ENCODE results near the gene USHBP1. TPM values are rescaled to one million over a fixed set of nuclear protein-coding genes. Genes with fewer than 3 reads are reported as not detected.
A peak's percentile ranks its signal among the peaks of the same experiment; 100 is the strongest.

Gene USHBP1
- total and polyA plus RNA-seq, 4 donors = 6.2 to 12.3 (median 11.6) TPM

DNA sequence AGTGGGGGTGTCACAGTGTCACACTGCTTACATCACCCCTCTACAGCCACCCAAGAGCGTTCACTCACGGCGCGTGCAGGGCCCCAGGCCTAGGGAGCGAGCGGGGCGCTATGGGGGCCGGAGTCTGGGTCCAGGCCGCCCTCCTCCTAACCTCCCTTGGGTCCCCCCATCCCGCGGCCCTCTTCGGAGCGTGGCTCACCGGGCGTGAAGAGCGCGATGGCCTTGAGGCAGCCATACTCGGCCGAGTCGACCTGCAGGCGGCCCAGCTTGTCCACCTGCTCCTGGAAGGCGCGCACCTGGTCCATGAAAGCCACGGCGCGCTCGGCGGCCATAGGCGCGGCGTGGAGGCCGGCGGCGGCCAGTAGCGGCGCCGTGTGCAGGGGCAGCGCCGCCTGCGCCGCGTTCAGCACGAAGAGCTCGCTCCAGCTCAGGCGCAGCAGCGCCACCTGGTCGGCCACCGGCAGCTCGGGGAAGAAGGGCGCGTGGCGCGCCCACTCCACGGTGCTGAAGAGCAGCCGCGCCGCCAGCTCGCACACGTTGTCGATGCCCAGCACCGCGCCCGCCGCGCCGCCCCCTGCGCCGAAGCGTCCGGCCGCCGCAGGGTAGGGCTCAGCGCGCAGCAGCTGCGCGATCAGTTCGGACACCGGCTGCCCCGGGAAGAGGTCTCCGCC, 29.1 kb downstream of the USHBP1 start:
- H3K36me3 ChIP-seq (ENCODE audit: control insufficient read depth in 4 of 4, insufficient read depth in 4 of 4, low read length in 4 of 4) = peaks cover 0 to 18% (median 9%) of the 10 kb centered on the region in 4 donors
- peak overlapping the region; percentile 67 to 75 for H3K27ac ChIP-seq (ENCODE audit: low read depth in 1 of 2, low read length in 1 of 2)
- H3K4me1 ChIP-seq (ENCODE audit: control insufficient read depth in 5 of 5, insufficient read depth in 5 of 5, low read length in 5 of 5) = peaks cover 0 to 14% (median 3%) of the 10 kb centered on the region in 5 donors
- H3K4me3 ChIP-seq = peak overlapping the region; percentile 43
- no peaks in the 10 kb centered on the region for H3K9me3 ChIP-seq (ENCODE audit: control insufficient read depth in 4 of 4, insufficient read depth in 3 of 4, low read length in 3 of 4)
- H3K9ac ChIP-seq (ENCODE audit: insufficient read depth in 1 of 2, low read length in 2 of 2) = no peak overlapping the region
- DNase-seq = peak; percentile 63 to 85 (median 74)
- H3K27me3 ChIP-seq (ENCODE audit: control insufficient read depth in 3 of 3, insufficient read depth in 3 of 3, low read length in 2 of 3) = no peaks in the 10 kb centered on the region
- TF ChIP-seq, protein P1, sequence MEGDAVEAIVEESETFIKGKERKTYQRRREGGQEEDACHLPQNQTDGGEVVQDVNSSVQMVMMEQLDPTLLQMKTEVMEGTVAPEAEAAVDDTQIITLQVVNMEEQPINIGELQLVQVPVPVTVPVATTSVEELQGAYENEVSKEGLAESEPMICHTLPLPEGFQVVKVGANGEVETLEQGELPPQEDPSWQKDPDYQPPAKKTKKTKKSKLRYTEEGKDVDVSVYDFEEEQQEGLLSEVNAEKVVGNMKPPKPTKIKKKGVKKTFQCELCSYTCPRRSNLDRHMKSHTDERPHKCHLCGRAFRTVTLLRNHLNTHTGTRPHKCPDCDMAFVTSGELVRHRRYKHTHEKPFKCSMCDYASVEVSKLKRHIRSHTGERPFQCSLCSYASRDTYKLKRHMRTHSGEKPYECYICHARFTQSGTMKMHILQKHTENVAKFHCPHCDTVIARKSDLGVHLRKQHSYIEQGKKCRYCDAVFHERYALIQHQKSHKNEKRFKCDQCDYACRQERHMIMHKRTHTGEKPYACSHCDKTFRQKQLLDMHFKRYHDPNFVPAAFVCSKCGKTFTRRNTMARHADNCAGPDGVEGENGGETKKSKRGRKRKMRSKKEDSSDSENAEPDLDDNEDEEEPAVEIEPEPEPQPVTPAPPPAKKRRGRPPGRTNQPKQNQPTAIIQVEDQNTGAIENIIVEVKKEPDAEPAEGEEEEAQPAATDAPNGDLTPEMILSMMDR (IDR thresholded peaks at IDR 0.05; ENCODE audit: control extremely low read depth, extremely low read depth) = peak; percentile 71
- WGBS, 2 donors = 5 to 7% methylated on average over 49 to 80 of the region's 80 CpGs
- ATAC-seq (ENCODE audit: insufficient read depth, low FRiP score) = peak; percentile 84

DNA sequence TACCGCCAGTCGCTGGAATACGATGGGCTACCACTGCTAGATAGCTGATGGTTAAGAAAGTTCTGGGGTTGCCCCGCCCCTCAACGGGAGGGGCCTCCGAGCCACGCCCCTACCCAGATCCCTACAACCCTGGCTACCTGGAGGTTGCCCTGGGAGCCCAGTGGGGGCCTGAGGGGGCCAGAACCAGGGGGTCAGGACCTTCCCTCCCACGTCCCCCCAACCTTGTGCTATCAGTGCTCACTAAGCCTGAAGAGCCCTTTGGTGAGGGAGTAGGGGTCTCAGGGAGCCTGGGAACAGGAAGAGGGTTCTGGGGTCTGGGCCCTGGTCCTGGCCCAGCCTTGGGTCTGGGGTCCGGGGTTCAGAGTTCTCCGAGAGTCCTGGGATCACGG, 29.6 kb downstream of the USHBP1 start:
- ATAC-seq (ENCODE audit: insufficient read depth, low FRiP score) (peak; percentile 60), DNase-seq (peak in 2 of 3 donors; percentile 38 to 48)
- Histone ChIP-seq H3K4me1 (ENCODE audit: control insufficient read depth in 5 of 5, insufficient read depth in 5 of 5, low read length in 5 of 5) (peaks cover 0 to 14% (median 3%) of the 10 kb centered on the region in 5 donors), H3K4me3 (peak overlapping the region; percentile 43), H3K9ac (ENCODE audit: insufficient read depth in 1 of 2, low read length in 2 of 2) (no peak overlapping the region), H3K36me3 (ENCODE audit: control insufficient read depth in 4 of 4, insufficient read depth in 4 of 4, low read length in 4 of 4) (peaks cover 0 to 18% (median 9%) of the 10 kb centered on the region in 4 donors), H3K9me3 (ENCODE audit: control insufficient read depth in 4 of 4, insufficient read depth in 3 of 4, low read length in 3 of 4) (no peaks in the 10 kb centered on the region), H3K27ac (ENCODE audit: low read depth in 1 of 2, low read length in 1 of 2) (peak overlapping the region in 1 of 2 donors; percentile 75), H3K27me3 (ENCODE audit: control insufficient read depth in 3 of 3, insufficient read depth in 3 of 3, low read length in 2 of 3) (no peaks in the 10 kb centered on the region)
- WGBS, 2 donors = 14 to 30% methylated on average over 11 of the region's 11 CpGs
- TF ChIP-seq, protein P1 (IDR thresholded peaks at IDR 0.05; ENCODE audit: control extremely low read depth, extremely low read depth) = no peak

- H3K9ac ChIP-seq (ENCODE audit: insufficient read depth in 1 of 2, low read length in 2 of 2) = no peak overlapping the region
- H3K27me3 ChIP-seq (ENCODE audit: control insufficient read depth in 3 of 3, insufficient read depth in 3 of 3, low read length in 2 of 3) = no peaks in the 10 kb centered on the region
- H3K27ac ChIP-seq (ENCODE audit: low read depth in 1 of 2, low read length in 1 of 2) = no peak overlapping the region
- DNase-seq (no peak), ATAC-seq (ENCODE audit: insufficient read depth, low FRiP score) (no peak)
- peaks cover 0 to 17% (median 3%) of the 10 kb centered on the region in 4 donors for H3K36me3 ChIP-seq (ENCODE audit: control insufficient read depth in 4 of 4, insufficient read depth in 4 of 4, low read length in 4 of 4)
- H3K4me1 ChIP-seq (ENCODE audit: control insufficient read depth in 5 of 5, insufficient read depth in 5 of 5, low read length in 5 of 5) = peaks cover 0 to 14% (median 3%) of the 10 kb centered on the region in 5 donors
- no peaks in the 10 kb centered on the region for H3K9me3 ChIP-seq (ENCODE audit: control insufficient read depth in 4 of 4, insufficient read depth in 3 of 4, low read length in 3 of 4)
- 94 to 96% methylated on average over 25 of the region's 25 CpGs for WGBS, 2 donors
- no peak overlapping the region for H3K4me3 ChIP-seq
- TF ChIP-seq, protein P1 (IDR thresholded peaks at IDR 0.05; ENCODE audit: control extremely low read depth, extremely low read depth) = no peak
These were observed 32.3 kb downstream of the USHBP1 start for GRCh38 chr19:17232258-17232657.

Data from lung (tissue), 12 donors.